K562 (cell line): ENCODE data around the gene PRR7. TPM values are rescaled to one million over a fixed set of nuclear protein-coding genes. Genes with fewer than 3 reads are reported as not detected.

Experiments
- CBX5 ChIP-seq: IDR thresholded peaks from 2 replicates; pipeline ENCODE4 v1.6.1; 2014; ENCODE audit warnings: low read depth, borderline replicate concordance
- MBD1 ChIP-seq: fragments of 250-450 bp; sonication (Bioruptor Pico); IDR thresholded peaks from 2 replicates; pipeline ENCODE4 v1.8.0; 2022; ENCODE audit warnings: inconsistent platforms
- NKRF ChIP-seq: fragments of 450-650 bp; IDR thresholded peaks from 2 replicates; pipeline ENCODE4 v1.6.1; 2016; ENCODE audit warnings: borderline replicate concordance
- RBM34 ChIP-seq: fragments of 200-400 bp; formaldehyde crosslinking; IDR thresholded peaks from 2 replicates; pipeline ENCODE4 v1.6.1; 2018; ENCODE audit warnings: low read length, borderline replicate concordance; ENCODE audit not compliant: insufficient read depth
- SAFB ChIP-seq: fragments of 200-400 bp; formaldehyde crosslinking; IDR thresholded peaks from 2 replicates; pipeline ENCODE4 v1.6.1; 2017; ENCODE audit warnings: low read depth, low read length, borderline replicate concordance
- SMARCB1 ChIP-seq: IDR thresholded peaks from 2 replicates; pipeline ENCODE4 v1.6.1; 2011; ENCODE audit warnings: improper control_type of control experiment, low read depth; ENCODE audit not compliant: insufficient read length
- SMARCE1 ChIP-seq: fragments of 450-650 bp; IDR thresholded peaks from 2 replicates; pipeline ENCODE4 v1.7.1; 2016; ENCODE audit warnings: mild to moderate bottlenecking
- SRSF3 ChIP-seq: fragments of 200-400 bp; formaldehyde crosslinking; IDR thresholded peaks from 2 replicates; pipeline ENCODE4 v1.6.1; 2016; ENCODE audit warnings: mild to moderate bottlenecking, low read length, moderate library complexity; ENCODE audit not compliant: insufficient read depth
- WHSC1 ChIP-seq: IDR thresholded peaks from one replicate; pipeline ENCODE4 v1.6.1; 2012; ENCODE audit warnings: low read length, control low read depth, inconsistent platforms
- polyA plus RNA-seq, 8 experiments: library from polyadenylated mRNA; depleted of rRNA in 4 of 8; stranded (reverse) in 5 of 8; unstranded in 3 of 8; fragments of >200 nt; fragmentation: Nextera tagmentation in 2 of 8; fragmentation: Illumina TruSeq in 1 of 8; extraction: Ambion mirVana in 2 of 8; extraction: Trizol in 1 of 8; gene quantifications; 2 replicates each; pipeline versions ENCODE4 v1.2.1 to v1.2.3, GENCODE V29; 2011 to 2014; ENCODE audit warnings: inconsistent platforms in 1 of 8, missing spikeins in 1 of 8
- total RNA-seq, 7 experiments: library from RNA; depleted of rRNA in 6 of 7; stranded (reverse); fragments of >200 nt in 6 of 7; fragmentation: Illumina TruSeq in 2 of 7; extraction: Trizol in 2 of 7; gene quantifications; 2 replicates each; pipeline versions ENCODE4 v1.2.1 to v1.2.3, GENCODE V29; 2011 to 2021; ENCODE audit warnings: low replicate concordance in 1 of 7
- TF ChIP-seq, protein P1 (sequence below): sonication (generic); formaldehyde crosslinking; IDR thresholded peaks from 2 replicates; pipeline ENCODE4 v1.8.1; 2023; ENCODE audit warnings: missing genetic modification reagents, mild to moderate bottlenecking, borderline replicate concordance
- TF ChIP-seq, protein P2 (sequence below): sonication (generic); formaldehyde crosslinking; IDR thresholded peaks from 2 replicates; pipeline ENCODE4 v1.5.0; 2020; ENCODE audit warnings: missing genetic modification reagents
- TF ChIP-seq, protein P3 (sequence below): sonication (generic); formaldehyde crosslinking; IDR thresholded peaks from 2 replicates; pipeline ENCODE4 v1.8.0; 2022; ENCODE audit warnings: mild to moderate bottlenecking, missing genetic modification reagents

The PRR7 gene
- total and polyA plus RNA-seq, 9 of the 15 experiments (the other 6 are each of a cell fraction or from before 2014, with no cell fraction given), result 0.80 to 11.3 (median 10.4) TPM; not detected in 4

DNA sequence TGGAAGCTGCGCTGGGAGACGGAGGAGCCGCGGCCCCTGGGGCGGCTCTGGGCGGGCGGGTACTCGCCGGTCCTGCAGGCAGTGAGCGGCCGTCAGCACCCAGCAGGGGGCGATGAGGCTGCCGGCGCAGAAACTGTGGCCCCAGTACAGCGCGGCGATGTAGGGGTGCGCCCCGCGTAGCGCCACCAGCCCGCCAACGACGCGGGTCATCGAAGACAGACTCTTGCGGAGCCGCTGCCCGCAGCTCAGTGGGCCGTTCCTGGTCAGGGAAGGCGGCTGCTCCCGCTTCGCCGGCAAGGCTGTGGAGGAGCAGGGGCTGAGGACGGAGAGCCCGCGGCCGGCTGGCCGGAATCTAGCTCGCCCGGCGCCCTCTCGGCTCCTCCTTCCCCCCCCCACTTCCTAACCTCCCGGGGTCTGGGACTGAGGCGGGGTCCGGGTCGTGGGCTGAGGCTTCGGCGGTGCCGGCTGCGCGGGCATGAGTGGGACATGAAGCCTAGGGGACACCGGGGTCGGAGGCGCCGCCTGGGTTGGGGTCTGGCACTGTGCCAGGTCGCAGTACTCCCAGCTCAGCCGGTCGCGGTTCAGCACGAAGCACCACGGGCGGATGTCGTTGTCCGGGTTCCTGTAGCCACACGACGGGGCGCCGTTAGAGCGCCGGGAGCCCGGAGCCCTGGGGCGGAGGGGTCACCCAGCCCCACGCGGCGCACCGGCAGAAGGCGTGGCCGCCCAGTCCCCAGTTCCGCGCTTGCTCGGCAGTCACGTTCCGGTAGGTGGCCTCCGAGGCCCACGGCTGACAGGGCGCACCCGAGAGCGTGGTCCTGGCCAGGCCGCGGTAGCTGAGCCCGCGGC lies 42.6 kb upstream of the PRR7 start (continued):
- TF ChIP-seq, protein P1, sequence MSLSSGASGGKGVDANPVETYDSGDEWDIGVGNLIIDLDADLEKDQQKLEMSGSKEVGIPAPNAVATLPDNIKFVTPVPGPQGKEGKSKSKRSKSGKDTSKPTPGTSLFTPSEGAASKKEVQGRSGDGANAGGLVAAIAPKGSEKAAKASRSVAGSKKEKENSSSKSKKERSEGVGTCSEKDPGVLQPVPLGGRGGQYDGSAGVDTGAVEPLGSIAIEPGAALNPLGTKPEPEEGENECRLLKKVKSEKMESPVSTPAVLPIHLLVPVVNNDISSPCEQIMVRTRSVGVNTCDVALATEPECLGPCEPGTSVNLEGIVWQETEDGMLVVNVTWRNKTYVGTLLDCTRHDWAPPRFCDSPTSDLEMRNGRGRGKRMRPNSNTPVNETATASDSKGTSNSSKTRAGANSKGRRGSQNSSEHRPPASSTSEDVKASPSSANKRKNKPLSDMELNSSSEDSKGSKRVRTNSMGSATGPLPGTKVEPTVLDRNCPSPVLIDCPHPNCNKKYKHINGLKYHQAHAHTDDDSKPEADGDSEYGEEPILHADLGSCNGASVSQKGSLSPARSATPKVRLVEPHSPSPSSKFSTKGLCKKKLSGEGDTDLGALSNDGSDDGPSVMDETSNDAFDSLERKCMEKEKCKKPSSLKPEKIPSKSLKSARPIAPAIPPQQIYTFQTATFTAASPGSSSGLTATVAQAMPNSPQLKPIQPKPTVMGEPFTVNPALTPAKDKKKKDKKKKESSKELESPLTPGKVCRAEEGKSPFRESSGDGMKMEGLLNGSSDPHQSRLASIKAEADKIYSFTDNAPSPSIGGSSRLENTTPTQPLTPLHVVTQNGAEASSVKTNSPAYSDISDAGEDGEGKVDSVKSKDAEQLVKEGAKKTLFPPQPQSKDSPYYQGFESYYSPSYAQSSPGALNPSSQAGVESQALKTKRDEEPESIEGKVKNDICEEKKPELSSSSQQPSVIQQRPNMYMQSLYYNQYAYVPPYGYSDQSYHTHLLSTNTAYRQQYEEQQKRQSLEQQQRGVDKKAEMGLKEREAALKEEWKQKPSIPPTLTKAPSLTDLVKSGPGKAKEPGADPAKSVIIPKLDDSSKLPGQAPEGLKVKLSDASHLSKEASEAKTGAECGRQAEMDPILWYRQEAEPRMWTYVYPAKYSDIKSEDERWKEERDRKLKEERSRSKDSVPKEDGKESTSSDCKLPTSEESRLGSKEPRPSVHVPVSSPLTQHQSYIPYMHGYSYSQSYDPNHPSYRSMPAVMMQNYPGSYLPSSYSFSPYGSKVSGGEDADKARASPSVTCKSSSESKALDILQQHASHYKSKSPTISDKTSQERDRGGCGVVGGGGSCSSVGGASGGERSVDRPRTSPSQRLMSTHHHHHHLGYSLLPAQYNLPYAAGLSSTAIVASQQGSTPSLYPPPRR (CRISPR knock-in tag), result no peak; the same call in 1 of the 2 replicates
- TF ChIP-seq SMARCB1 (no peak), CBX5 (peak; percentile 16; the same call in 1 of the 2 replicates), RBM34 (no peak), SRSF3 (no peak), NKRF (peak; percentile 82; the same call in 1 of the 2 replicates), SAFB (peak; percentile 96), SMARCE1 (no peak), MBD1 (CRISPR knock-in tag) (no peak), WHSC1 (no peak)
- TF ChIP-seq, protein P2, sequence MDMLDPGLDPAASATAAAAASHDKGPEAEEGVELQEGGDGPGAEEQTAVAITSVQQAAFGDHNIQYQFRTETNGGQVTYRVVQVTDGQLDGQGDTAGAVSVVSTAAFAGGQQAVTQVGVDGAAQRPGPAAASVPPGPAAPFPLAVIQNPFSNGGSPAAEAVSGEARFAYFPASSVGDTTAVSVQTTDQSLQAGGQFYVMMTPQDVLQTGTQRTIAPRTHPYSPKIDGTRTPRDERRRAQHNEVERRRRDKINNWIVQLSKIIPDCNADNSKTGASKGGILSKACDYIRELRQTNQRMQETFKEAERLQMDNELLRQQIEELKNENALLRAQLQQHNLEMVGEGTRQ (CRISPR knock-in tag), result no peak
- TF ChIP-seq, protein P3, sequence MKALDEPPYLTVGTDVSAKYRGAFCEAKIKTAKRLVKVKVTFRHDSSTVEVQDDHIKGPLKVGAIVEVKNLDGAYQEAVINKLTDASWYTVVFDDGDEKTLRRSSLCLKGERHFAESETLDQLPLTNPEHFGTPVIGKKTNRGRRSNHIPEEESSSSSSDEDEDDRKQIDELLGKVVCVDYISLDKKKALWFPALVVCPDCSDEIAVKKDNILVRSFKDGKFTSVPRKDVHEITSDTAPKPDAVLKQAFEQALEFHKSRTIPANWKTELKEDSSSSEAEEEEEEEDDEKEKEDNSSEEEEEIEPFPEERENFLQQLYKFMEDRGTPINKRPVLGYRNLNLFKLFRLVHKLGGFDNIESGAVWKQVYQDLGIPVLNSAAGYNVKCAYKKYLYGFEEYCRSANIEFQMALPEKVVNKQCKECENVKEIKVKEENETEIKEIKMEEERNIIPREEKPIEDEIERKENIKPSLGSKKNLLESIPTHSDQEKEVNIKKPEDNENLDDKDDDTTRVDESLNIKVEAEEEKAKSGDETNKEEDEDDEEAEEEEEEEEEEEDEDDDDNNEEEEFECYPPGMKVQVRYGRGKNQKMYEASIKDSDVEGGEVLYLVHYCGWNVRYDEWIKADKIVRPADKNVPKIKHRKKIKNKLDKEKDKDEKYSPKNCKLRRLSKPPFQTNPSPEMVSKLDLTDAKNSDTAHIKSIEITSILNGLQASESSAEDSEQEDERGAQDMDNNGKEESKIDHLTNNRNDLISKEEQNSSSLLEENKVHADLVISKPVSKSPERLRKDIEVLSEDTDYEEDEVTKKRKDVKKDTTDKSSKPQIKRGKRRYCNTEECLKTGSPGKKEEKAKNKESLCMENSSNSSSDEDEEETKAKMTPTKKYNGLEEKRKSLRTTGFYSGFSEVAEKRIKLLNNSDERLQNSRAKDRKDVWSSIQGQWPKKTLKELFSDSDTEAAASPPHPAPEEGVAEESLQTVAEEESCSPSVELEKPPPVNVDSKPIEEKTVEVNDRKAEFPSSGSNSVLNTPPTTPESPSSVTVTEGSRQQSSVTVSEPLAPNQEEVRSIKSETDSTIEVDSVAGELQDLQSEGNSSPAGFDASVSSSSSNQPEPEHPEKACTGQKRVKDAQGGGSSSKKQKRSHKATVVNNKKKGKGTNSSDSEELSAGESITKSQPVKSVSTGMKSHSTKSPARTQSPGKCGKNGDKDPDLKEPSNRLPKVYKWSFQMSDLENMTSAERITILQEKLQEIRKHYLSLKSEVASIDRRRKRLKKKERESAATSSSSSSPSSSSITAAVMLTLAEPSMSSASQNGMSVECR (CRISPR knock-in tag), result peak; percentile 90
